ENCODE measurements around the gene PRTFDC1.

GRCh38 chr10:24851629-24852028 lies 100.8 kb downstream of the PRTFDC1 start:
- no peak for TF ChIP-seq CTCF (IDR thresholded peaks at IDR 0.05)
- TF ChIP-seq POLR2A (IDR thresholded peaks at IDR 0.05): no peak
- TF ChIP-seq POLR2AphosphoS5 (IDR thresholded peaks at IDR 0.05; ENCODE audit: insufficient read depth in 1 of 2, low read depth in 1 of 2): no peak
